ENCODE data around the gene SH2D2A. TPM values are rescaled to one million over a fixed set of nuclear protein-coding genes. Genes with fewer than 3 reads are reported as not detected.

Gene SH2D2A
- total RNA-seq, 1 experiment from 2014 or later, result 4.9 TPM

- TF ChIP-seq ATF6 (CRISPR knock-in tag; IDR thresholded peaks at IDR 0.05) (no peak), CREM (CRISPR knock-in tag; IDR thresholded peaks at IDR 0.05) (no peak), ZNF396 (CRISPR knock-in tag; IDR thresholded peaks at IDR 0.05; ENCODE audit: borderline replicate concordance) (no peak), ZNF281 (CRISPR knock-in tag; IDR thresholded peaks at IDR 0.05) (no peak), TP53 (CRISPR knock-in tag; IDR thresholded peaks at IDR 0.05) (0 out of 2 replicates have a peak, but pooled peaks have one; percentile 28), SP1 (CRISPR knock-in tag; conservative IDR thresholded peaks at IDR 0.05) (peak; percentile 32; the same call in 1 of the 2 replicates), ZNF317 (CRISPR knock-in tag; IDR thresholded peaks at IDR 0.05; ENCODE audit: borderline replicate concordance, low read depth) (no peak), SMAD3 (CRISPR knock-in tag; IDR thresholded peaks at IDR 0.05; ENCODE audit: borderline replicate concordance) (no peak), OVOL2 (CRISPR knock-in tag; IDR thresholded peaks at IDR 0.05; ENCODE audit: borderline replicate concordance) (no peak)
Observed at GRCh38 chr1:156845055-156845952, 28.7 kb upstream of the SH2D2A start (continued).

GRCh38 chr1:156844638-156845037, 28.0 kb upstream of the SH2D2A start:
- peaks cover 87% of the 10 kb centered on the region for H3K27me3 Mint-ChIP-seq (ENCODE audit: low read depth)
- ATAC-seq, result no peak
- DNase-seq (ENCODE audit: low spot score), result no peak
- H3K9me3 Mint-ChIP-seq, result no peaks in the 10 kb centered on the region
- H3K4me3 Mint-ChIP-seq, result peak overlapping the region; percentile 72
- TF ChIP-seq, protein P1, sequence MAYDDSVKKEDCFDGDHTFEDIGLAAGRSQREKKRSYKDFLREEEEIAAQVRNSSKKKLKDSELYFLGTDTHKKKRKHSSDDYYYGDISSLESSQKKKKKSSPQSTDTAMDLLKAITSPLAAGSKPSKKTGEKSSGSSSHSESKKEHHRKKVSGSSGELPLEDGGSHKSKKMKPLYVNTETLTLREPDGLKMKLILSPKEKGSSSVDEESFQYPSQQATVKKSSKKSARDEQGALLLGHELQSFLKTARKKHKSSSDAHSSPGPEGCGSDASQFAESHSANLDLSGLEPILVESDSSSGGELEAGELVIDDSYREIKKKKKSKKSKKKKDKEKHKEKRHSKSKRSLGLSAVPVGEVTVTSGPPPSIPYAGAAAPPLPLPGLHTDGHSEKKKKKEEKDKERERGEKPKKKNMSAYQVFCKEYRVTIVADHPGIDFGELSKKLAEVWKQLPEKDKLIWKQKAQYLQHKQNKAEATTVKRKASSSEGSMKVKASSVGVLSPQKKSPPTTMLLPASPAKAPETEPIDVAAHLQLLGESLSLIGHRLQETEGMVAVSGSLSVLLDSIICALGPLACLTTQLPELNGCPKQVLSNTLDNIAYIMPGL (CRISPR knock-in tag; IDR thresholded peaks at IDR 0.05), result no peak
- no peak for TF ChIP-seq FOXK1 (CRISPR knock-in tag; IDR thresholded peaks at IDR 0.05)
- no peak for TF ChIP-seq TEAD4 (CRISPR knock-in tag; IDR thresholded peaks at IDR 0.05)
- no peak for TF ChIP-seq GABPB1 (CRISPR knock-in tag; IDR thresholded peaks at IDR 0.05)
- no peak for TF ChIP-seq NFYB (CRISPR knock-in tag; conservative IDR thresholded peaks at IDR 0.05; ENCODE audit: low read depth)
- TF ChIP-seq MYBL2 (CRISPR knock-in tag; IDR thresholded peaks at IDR 0.05), result 0 out of 2 replicates have a peak, but pooled peaks have one; percentile 15
- H3K4me1 Mint-ChIP-seq, result peaks cover 18% of the 10 kb centered on the region
- H3K36me3 Mint-ChIP-seq, result no peaks in the 10 kb centered on the region
- H3K27ac Mint-ChIP-seq, result no peak overlapping the region
- POLR2A ChIA-PET, result no interaction called here
- CTCF ChIA-PET, result interaction anchor here (0.7 to 1.3 kb wide), 5 partner anchors 13 to 46 kb away, joined by 3 to 18 read pairs (median 4); partner anchors contain the start of genes INSRR and NTRK1

GRCh38 chr1:156844102-156844501, 27.5 kb upstream of the SH2D2A start:
- CTCF ChIA-PET, result interaction anchor here (1.0 to 1.3 kb wide), 3 partner anchors 14 to 46 kb away, joined by 3 to 18 read pairs (median 6); partner anchors contain the start of genes INSRR and NTRK1
- ATAC-seq (0 out of 2 replicates have a peak, but pooled peaks have one; percentile 3), DNase-seq (ENCODE audit: low spot score) (no peak)
- Mint-ChIP-seq H3K9me3 (no peaks in the 10 kb centered on the region), H3K4me3 (peak overlapping the region; percentile 72), H3K36me3 (no peaks in the 10 kb centered on the region), H3K4me1 (peaks cover 19% of the 10 kb centered on the region), H3K27ac (no peak overlapping the region), H3K27me3 (ENCODE audit: low read depth) (peaks cover 82% of the 10 kb centered on the region)
- no peak for TF ChIP-seq PRRX2 (CRISPR knock-in tag; IDR thresholded peaks at IDR 0.05)
- TF ChIP-seq SP1 (CRISPR knock-in tag; conservative IDR thresholded peaks at IDR 0.05), result no peak
- TF ChIP-seq MLX (CRISPR knock-in tag; IDR thresholded peaks at IDR 0.05), result no peak
- no peak for TF ChIP-seq GRHL2 (CRISPR knock-in tag; IDR thresholded peaks at IDR 0.05; ENCODE audit: insufficient replicate concordance, severe bottlenecking)
- no peak for TF ChIP-seq TP53 (CRISPR knock-in tag; IDR thresholded peaks at IDR 0.05)
- TF ChIP-seq ZNF219 (CRISPR knock-in tag; IDR thresholded peaks at IDR 0.05; ENCODE audit: borderline replicate concordance), result no peak
- TF ChIP-seq SMAD3 (CRISPR knock-in tag; IDR thresholded peaks at IDR 0.05; ENCODE audit: borderline replicate concordance), result no peak
- POLR2A ChIA-PET, result no interaction called here

All from WTC11 (cell line).